C1 segment of cervical spinal cord (tissue), 14 donors: ENCODE results near the gene SLC39A7.

Experiments
- DNase-seq, 14 donors: peaks; one replicate each; lab custom pipeline; 2025; lab: John Stamatoyannopoulos, UW

SLC39A7 gene

DNA sequence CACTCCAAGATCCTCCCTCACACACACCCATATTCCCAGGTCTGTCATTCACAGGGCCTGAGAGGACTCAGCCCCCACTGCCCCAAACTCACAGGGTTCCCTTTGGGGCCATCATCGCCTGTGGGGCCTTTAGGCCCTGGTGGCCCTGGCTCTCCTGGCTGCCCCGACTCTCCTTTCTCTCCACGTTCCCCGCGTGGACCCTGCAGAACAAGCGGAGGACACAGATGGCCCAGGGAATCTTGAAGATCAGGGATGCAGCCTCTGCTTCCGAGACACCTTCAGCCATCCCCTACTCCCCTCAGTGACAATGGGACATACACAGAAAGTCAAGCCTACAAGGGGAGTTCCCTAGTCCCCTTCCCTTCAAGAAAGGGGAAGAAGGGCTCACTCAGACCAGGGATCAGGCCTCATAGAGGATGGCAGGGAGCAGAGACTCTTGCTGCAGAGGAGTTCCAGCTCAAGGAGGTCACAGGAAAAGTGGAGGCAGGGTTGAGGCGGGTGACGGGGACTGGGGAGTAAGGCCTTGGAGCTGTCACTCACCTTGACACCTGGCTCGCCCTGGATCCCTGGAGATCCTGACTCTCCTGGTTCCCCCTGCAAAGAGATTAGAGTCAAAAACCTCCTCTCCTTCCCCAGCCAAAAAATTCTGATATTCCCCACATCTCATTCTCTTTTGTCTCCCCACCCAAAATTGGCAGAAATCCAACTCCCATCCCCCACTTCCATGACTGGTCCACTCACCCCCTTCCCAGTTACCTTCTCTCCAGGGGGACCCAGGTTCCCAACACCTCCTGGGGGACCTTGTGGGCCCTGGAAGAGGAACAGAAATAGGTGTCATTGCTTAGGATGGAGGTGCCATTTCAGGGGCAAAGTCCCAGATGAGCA, 31.1 kb upstream of the SLC39A7 start:
- no peak for DNase-seq

DNA sequence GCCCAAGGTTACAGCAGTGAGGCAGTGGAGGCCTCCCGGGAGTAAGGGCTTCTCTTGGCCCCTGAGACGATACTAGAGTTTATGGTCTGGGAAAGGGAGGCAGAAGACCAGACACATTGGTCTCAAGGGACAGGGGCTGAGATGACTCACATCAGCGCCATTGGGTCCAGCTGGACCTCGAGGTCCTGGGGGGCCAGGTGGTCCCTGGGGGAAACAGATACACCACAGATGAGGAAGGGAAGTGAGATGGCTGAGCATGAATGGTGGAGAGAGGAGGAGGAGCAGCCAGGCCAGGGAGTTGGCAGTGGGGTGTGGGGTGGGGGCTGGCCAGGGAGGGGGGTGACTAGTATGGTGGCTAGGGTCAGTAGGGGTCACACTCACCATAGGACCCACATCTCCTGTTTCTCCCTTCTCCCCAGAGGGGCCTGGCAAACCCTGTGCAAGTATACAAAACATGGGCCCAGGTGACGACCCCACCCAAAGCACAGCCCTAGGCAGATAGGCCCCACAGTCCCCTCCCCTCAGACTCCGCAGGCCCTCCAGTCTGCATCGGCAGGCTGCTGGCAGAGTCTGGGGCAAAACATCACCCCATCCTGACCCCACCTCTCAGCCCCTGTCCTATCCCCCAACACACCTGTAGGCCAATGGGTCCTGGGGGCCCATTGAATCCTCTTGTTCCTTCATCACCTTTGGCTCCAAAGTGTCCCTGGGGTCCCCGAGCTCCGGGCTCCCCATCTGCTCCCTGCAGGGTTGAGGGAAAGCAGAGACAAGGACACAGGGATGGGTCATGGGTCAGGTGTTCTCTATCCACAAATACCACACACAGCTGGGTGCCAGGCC, 30.3 kb upstream of the SLC39A7 start:
- no peak for DNase-seq

DNA sequence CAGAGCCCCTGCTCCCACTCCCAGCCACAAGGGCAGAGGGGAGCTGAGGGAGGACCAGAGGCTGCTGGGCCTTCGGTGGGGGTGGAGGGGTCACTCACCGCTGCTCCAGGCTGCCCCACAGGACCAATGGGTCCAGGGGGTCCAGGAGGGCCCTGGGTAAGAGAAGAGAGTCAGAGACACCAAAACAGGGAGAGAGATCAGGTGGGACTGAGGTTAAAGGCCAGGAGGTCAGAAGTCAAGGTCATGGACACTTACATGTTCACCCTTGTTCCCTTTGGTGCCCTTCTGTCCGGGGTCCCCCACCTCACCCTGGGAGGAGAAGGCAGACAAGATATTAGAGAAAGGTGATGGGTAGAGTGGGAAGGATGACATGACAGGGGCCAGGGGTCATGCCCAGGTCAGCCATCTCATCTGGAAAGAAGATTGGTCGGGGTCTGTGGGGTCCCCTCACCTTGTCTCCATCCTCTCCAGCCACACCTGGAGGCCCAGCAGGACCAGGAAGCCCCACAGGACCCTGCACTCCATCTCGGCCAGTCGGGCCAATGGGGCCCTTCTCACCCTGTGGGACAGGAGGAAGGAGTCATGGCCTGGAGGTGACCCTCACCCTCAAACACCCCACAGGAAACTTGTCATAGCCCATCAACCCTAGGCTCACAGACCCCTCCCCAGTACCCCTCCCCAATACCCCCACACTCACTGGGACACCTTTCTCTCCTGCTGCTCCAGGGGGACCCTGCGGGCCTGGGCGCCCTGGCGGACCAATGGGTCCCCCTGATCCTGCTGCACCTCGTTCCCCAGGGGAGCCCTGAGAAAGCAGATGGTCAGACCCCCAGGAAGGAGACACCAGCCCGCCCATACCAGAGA, 29.4 kb upstream of the SLC39A7 start:
- no peak for DNase-seq

GRCh38 chr6:33171880-33172687, 28.6 kb upstream of the SLC39A7 start:
- no peak for DNase-seq

GRCh38 chr6:33172688-33173534, 27.8 kb upstream of the SLC39A7 start:
- DNase-seq = no peak

DNA sequence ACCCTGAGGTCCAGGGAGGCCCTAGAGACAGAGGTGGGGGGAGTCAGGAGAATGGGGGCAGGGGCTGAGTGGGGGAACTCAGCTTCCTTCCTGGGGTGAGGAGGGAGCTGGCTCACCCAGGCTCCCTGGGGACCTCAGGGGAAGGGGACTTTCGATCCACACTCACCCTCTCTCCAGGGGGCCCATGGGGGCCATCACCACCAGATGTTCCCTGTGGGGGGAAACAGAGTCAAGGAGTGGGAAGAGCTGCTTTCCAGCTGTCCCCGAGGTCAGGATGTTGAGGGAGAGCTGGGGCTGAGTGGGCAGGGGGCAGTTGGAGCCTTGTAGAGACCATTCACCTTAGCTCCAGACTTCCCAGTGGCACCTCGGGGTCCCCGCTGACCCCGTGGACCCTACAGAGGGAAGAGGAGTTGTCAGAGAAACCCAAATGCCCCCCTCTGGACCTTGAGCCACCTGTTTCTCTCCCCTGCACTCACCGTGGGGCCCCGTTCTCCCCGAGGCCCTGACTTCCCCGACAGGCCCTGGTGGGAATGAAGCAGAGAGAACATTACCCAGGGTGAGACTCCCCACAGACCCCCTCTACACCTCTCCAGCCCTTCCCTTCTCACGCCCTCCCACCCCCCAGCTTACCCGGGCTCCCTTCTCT, 27.0 kb upstream of the SLC39A7 start:
- no peak for DNase-seq

DNA sequence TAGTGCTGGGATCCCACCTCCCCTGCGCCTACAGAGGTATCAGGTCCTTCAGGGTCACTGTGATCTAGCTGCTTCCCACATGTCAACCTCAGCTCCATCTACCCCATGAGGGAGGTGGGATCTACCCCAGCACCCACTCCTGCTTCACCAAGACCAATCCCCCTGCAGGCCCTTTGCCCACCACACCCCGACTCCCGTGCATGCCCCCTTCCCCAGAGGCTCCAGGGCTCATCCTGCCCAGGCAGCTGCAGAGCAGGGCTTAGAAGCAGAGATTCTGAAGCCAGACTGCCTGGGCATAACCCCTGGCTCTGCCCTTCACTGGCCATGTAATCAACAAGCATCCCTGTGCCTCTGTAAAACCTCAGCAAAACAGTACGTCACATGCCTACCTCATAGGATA, 25.9 kb upstream of the SLC39A7 start:
- DNase-seq = no peak

DNA sequence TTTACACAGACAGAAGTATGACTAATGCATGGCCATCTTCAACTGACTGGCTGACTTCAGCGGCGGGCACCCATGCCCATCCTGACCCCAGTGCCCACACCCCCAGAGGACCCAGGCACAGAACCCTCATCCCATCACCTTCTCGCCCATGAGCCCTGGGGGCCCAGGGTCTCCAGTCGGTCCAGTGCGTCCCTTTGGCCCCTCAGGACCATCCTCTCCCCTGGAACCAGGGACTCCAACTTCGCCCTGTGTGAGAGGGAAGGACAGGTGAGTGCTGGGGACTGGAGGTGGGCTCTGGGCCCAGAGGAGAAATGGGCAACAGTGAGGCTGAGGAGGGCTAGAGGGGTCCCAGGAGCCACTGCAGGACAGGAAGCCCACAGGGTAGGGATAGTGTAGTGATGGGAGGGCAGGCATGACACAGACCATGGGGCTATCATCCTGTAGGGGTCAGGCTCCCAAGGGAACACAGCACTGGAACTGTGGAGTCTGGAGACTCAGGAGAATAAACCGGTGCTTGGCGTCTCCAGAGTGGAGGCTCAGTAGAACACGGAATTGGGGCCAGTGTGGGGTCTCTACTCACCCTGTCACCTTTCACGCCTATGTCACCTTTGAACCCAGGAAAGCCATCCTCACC, 25.1 kb upstream of the SLC39A7 start:
- no peak for DNase-seq

GRCh38 chr6:33176906-33177305, 23.8 kb upstream of the SLC39A7 start:
- no peak for DNase-seq

DNA sequence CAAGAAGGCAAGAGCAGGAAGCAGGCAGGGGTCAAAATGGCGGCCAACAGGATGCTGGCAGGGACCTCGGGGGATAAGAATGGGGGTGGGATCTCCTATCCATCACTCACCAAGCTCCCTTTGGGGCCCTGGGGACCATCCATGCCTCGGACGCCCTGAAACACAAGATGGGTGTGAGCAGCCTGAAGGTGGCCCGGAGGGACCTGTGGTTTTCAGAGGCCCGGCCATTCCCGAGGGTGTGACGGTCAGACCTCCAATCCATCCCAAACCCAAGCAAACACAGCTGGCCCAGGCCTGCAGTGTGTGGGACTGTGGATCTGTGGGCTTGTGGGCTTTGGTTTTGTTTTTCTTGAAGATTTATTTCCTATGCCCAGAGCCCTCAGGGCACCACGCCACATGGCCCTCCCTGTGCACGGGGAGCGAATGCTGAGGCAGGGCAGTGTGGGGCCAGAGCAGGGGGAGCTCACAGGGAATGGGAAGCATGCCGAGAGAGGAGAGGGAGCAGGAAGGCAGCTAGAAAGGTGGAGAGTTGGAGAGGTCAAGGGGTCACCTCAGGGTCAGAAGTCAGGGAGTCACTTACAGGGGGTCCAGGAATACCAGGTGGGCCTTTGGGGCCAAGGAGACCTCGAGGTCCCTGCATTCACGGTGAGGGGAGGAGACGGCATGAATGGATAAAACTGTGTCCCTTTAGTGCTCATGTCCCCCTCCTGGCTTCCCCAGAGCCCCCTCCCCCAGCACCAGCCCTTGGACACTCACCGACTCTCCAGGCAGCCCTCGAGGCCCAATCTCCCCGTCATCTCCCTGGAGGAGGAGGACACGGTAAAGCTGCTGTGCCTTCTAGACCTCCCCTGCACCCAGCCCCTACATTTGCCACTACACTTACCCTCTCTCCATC, 22.9 kb upstream of the SLC39A7 start:
- no peak for DNase-seq

DNA sequence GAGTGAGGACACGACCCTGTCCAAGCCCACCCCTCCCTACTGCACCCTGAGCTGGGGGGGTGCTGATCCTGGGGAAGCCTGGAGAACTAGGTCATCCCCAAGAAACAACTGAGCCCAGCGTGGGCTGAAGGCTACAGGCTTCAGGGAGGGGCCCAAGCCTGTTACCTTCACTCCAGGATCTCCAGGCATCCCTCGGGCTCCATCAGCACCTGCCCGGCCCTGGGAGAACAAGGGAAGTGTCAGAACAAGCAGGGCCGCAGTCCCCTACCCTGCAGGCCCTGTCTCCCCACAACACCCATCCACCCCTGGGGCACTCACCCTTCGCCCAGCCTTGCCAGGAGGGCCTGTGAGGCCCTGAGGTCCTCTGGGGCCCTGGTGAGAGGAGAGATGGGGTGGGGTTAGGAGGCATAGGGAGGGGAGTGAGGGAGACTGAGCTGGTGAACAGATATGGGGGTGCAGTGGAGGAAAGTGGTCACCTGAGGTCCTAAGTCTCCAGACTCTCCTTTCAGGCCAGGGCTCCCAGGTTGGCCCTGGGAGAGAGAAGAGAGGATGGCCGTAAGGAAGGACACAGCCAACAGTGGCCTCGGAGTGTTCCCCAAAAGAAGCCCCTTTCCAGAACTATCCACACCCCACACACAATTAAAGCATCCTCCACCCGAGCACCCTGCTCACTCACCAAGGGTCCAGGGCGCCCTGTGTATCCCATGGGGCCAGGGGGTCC, 21.8 kb upstream of the SLC39A7 start:
- no peak for DNase-seq

GRCh38 chr6:33181141-33181540, 19.5 kb upstream of the SLC39A7 start:
- no peak for DNase-seq

- no peak for DNase-seq
These were observed 17.5 kb upstream of the SLC39A7 start for GRCh38 chr6:33183071-33183683.

DNA sequence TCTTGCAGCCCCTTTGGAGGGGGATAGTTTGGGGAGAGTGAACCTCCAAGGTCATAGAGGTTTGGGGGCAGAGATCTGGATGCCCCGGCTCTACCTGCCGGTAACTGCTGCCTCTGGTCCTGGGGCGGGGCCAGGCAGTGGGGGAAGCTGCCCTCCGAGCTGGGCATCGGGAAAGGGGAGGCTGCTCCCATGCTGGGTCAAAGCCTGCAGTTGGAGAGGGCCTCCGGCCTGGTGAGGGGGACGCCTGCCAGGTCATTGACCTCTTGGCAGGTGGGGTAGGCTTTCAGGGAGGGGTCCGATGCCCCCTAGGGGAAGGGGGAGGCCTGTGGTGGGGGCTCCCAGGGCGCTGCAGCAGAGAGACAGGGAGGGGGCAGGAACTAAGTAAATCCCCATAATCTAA, 15.5 kb upstream of the SLC39A7 start:
- DNase-seq = no peak

DNA sequence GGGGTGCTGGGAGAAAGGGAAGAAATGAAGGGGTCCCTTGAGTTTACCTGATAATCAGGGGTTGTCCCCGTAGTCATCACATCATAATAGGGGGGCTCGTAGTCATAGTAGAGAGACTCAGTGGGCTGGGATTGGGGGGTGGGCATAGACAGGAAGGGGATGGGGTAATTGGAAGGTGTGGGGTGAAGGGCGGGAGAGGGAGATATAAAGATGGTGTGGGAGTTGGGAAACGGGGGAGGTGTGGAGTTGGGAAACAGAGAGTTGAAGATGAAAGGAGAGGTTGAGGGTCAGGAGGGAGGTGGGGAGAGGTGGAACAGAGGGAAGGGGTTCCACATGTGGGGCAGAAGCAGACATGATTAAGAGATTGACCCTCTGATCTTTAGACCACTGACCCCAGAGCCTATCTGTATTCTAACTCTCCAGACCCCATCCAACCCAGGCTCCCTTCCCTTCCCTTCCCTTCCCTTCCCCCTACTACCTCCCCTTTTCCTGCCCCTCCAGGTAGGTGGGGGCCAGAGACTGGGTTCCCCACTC, 14.9 kb upstream of the SLC39A7 start:
- no peak for DNase-seq

GRCh38 chr6:33187809-33188208, 12.9 kb upstream of the SLC39A7 start:
- DNase-seq = no peak

DNA sequence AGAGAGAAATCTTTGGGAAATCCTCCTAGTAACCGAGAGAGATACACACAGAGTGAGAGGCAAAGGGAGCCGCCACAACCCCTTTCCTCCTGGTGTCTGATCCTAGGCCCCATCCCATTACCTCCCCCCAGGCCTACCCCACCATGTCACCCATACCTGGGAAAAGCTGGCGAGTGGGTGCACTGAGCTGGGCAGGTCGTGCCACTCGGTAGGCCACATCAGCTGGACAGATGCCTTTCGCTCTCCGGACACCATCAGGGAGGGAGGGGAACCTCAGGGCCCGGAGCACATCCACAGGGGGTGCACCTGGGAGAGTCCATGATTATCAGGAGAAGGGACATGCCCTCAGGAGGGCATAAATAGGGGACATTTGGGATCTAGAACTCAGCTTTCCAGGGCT, 11.5 kb upstream of the SLC39A7 start:
- DNase-seq = no peak
